Karpas-422 (cell line): ENCODE measurements around the gene CTNNBIP1. TPM values are rescaled to one million over a fixed set of nuclear protein-coding genes. Genes with fewer than 3 reads are reported as not detected.

ENCODE experiments used
- DNase-seq: peaks from one replicate; pipeline ENCODE4 v3.0.0-alpha.2; 2015
- H2AFZ ChIP-seq: fragments of 200-600 bp; sonication (generic); 2 replicates; pipeline ENCODE4 v1.6.1; 2014; ENCODE audit warnings: antibody characterized with exemption, low read length, mixed read lengths
- H3K27ac ChIP-seq: fragments of 200-600 bp; sonication (generic); 2 replicates; pipeline ENCODE4 v1.5.1; 2014; ENCODE audit warnings: mild to moderate bottlenecking, low read length, moderate library complexity
- H3K27me3 ChIP-seq: fragments of 200-600 bp; sonication (generic); 2 replicates; pipeline ENCODE4 v1.6.1; 2014; ENCODE audit warnings: low read length, mixed read lengths
- H3K36me3 ChIP-seq: fragments of 200-600 bp; sonication (generic); 2 replicates; pipeline ENCODE4 v1.6.1; 2014; ENCODE audit warnings: low read length, mixed read lengths; ENCODE audit not compliant: insufficient read depth
- H3K4me1 ChIP-seq: fragments of 200-600 bp; sonication (generic); 2 replicates; pipeline ENCODE4 v1.6.1; 2014; ENCODE audit warnings: mild to moderate bottlenecking, low read length, mixed read lengths
- H3K4me2 ChIP-seq: fragments of 200-600 bp; sonication (generic); 2 replicates; pipeline ENCODE4 v1.6.1; 2014; ENCODE audit warnings: low read length, low read depth, mild to moderate bottlenecking; ENCODE audit not compliant: poor library complexity, severe bottlenecking
- H3K4me3 ChIP-seq: fragments of 200-600 bp; sonication (generic); 2 replicates; pipeline ENCODE4 v1.5.1; 2014; ENCODE audit warnings: mild to moderate bottlenecking, antibody characterized with exemption, low read length, mixed read lengths
- H3K79me2 ChIP-seq: fragments of 200-600 bp; sonication (generic); 2 replicates; pipeline ENCODE4 v1.6.1; 2014; ENCODE audit warnings: mild to moderate bottlenecking, low read length, mixed read lengths
- H3K9ac ChIP-seq: fragments of 200-600 bp; sonication (generic); 2 replicates; pipeline ENCODE4 v1.6.0; 2014; ENCODE audit warnings: low read length
- H3K9me2 ChIP-seq: fragments of 200-600 bp; sonication (generic), shearing (Covaris generic); replicated peaks from 2 replicates; pipeline ENCODE4 v1.6.0; 2014; ENCODE audit warnings: mild to moderate bottlenecking, low read length, moderate library complexity; ENCODE audit not compliant: insufficient read depth
- H3K9me3 ChIP-seq: fragments of 300-700, 200-600 bp; sonication (generic); 2 replicates; pipeline ENCODE4 v1.6.1; 2014; ENCODE audit warnings: low read length, mixed read lengths
- H4K20me1 ChIP-seq: fragments of 200-600 bp; sonication (generic); 2 replicates; pipeline ENCODE4 v1.6.1; 2014; ENCODE audit warnings: mild to moderate bottlenecking, antibody characterized with exemption, low read length, low read depth; ENCODE audit not compliant: insufficient read depth
- total RNA-seq: library from RNA; depleted of rRNA; stranded (reverse); fragments of >200 nt; shearing (Covaris generic); gene quantifications from 2 replicates; pipeline ENCODE4 v1.2.3, GENCODE V29; 2014; ENCODE audit warnings: low replicate concordance

The CTNNBIP1 gene
- total RNA-seq, 1 experiment from 2014 or later, result 4.2 TPM

- Histone ChIP-seq H3K4me2 (peak overlapping the region; percentile 76), H3K9me2 (no peaks in the 10 kb centered on the region), H2AFZ (peak overlapping the region; percentile 81), H3K27me3 (no peaks in the 10 kb centered on the region), H3K9ac (peak overlapping the region; percentile 77), H3K79me2 (no peaks in the 10 kb centered on the region), H3K36me3 (no peaks in the 10 kb centered on the region), H3K9me3 (no peaks in the 10 kb centered on the region), H3K27ac (no peak overlapping the region), H4K20me1 (no peaks in the 10 kb centered on the region), H3K4me1 (peaks cover 19% of the 10 kb centered on the region), H3K4me3 (peak overlapping the region; percentile 88)
- DNase-seq, result peak; percentile 52
Observed at GRCh38 chr1:9909234-9910046, 629 bp downstream of the CTNNBIP1 start.

- H3K4me1 ChIP-seq, result peaks cover 19% of the 10 kb centered on the region
- no peak overlapping the region for H2AFZ ChIP-seq
- peak overlapping the region; percentile 88 for H3K4me3 ChIP-seq
- H3K9me2 ChIP-seq, result no peaks in the 10 kb centered on the region
- no peaks in the 10 kb centered on the region for H3K27me3 ChIP-seq
- H4K20me1 ChIP-seq, result no peaks in the 10 kb centered on the region
- H3K4me2 ChIP-seq, result peak overlapping the region; percentile 76
- H3K36me3 ChIP-seq, result no peaks in the 10 kb centered on the region
- DNase-seq, result peak; percentile 39
- no peaks in the 10 kb centered on the region for H3K79me2 ChIP-seq
- H3K9me3 ChIP-seq, result no peaks in the 10 kb centered on the region
- H3K9ac ChIP-seq, result peak overlapping the region; percentile 77
- no peak overlapping the region for H3K27ac ChIP-seq
Observed at GRCh38 chr1:9908871-9909233, 1.2 kb downstream of the CTNNBIP1 start.

GRCh38 chr1:9907441-9907840, 2.6 kb downstream of the CTNNBIP1 start:
- no peaks in the 10 kb centered on the region for H3K9me3 ChIP-seq
- H3K9ac ChIP-seq, result no peak overlapping the region
- H3K4me2 ChIP-seq, result no peak overlapping the region
- H3K9me2 ChIP-seq, result no peaks in the 10 kb centered on the region
- peak; percentile 29 for DNase-seq
- no peak overlapping the region for H3K27ac ChIP-seq
- H3K4me3 ChIP-seq, result no peak overlapping the region
- no peaks in the 10 kb centered on the region for H4K20me1 ChIP-seq
- H3K36me3 ChIP-seq, result no peaks in the 10 kb centered on the region
- peaks cover 19% of the 10 kb centered on the region for H3K4me1 ChIP-seq
- no peak overlapping the region for H2AFZ ChIP-seq
- H3K27me3 ChIP-seq, result no peaks in the 10 kb centered on the region
- H3K79me2 ChIP-seq, result no peaks in the 10 kb centered on the region

- peak; percentile 27 for DNase-seq
- H3K4me3 ChIP-seq, result no peak overlapping the region
- no peaks in the 10 kb centered on the region for H3K27me3 ChIP-seq
- no peak overlapping the region for H3K4me2 ChIP-seq
- H3K9me3 ChIP-seq, result no peaks in the 10 kb centered on the region
- H3K27ac ChIP-seq, result no peak overlapping the region
- no peaks in the 10 kb centered on the region for H4K20me1 ChIP-seq
- H2AFZ ChIP-seq, result no peak overlapping the region
- H3K9ac ChIP-seq, result no peak overlapping the region
- no peaks in the 10 kb centered on the region for H3K36me3 ChIP-seq
- H3K79me2 ChIP-seq, result no peaks in the 10 kb centered on the region
- no peaks in the 10 kb centered on the region for H3K9me2 ChIP-seq
- H3K4me1 ChIP-seq, result peaks cover 18% of the 10 kb centered on the region
Observed at GRCh38 chr1:9906466-9906865, 3.6 kb downstream of the CTNNBIP1 start.

- H3K9me3 ChIP-seq, result no peaks in the 10 kb centered on the region
- no peaks in the 10 kb centered on the region for H4K20me1 ChIP-seq
- H3K79me2 ChIP-seq, result no peaks in the 10 kb centered on the region
- peaks cover 15% of the 10 kb centered on the region for H3K4me1 ChIP-seq
- H3K9ac ChIP-seq, result no peak overlapping the region
- no peak overlapping the region for H2AFZ ChIP-seq
- H3K36me3 ChIP-seq, result no peaks in the 10 kb centered on the region
- no peak overlapping the region for H3K4me3 ChIP-seq
- no peaks in the 10 kb centered on the region for H3K27me3 ChIP-seq
- H3K27ac ChIP-seq, result no peak overlapping the region
- DNase-seq, result peak; percentile 14
- no peaks in the 10 kb centered on the region for H3K9me2 ChIP-seq
- no peak overlapping the region for H3K4me2 ChIP-seq
Observed at GRCh38 chr1:9905010-9905409, 5.1 kb downstream of the CTNNBIP1 start.

GRCh38 chr1:9904596-9904995, 5.5 kb downstream of the CTNNBIP1 start:
- no peaks in the 10 kb centered on the region for H3K79me2 ChIP-seq
- no peaks in the 10 kb centered on the region for H3K27me3 ChIP-seq
- no peaks in the 10 kb centered on the region for H3K36me3 ChIP-seq
- no peak overlapping the region for H2AFZ ChIP-seq
- DNase-seq, result peak; percentile 14
- no peak overlapping the region for H3K4me2 ChIP-seq
- H3K9me2 ChIP-seq, result no peaks in the 10 kb centered on the region
- H3K4me1 ChIP-seq, result peaks cover 14% of the 10 kb centered on the region
- no peak overlapping the region for H3K27ac ChIP-seq
- H3K9me3 ChIP-seq, result no peaks in the 10 kb centered on the region
- H3K4me3 ChIP-seq, result no peak overlapping the region
- H4K20me1 ChIP-seq, result no peaks in the 10 kb centered on the region
- H3K9ac ChIP-seq, result no peak overlapping the region

- Histone ChIP-seq H3K9ac (no peak overlapping the region), H3K9me2 (no peaks in the 10 kb centered on the region), H3K4me2 (no peak overlapping the region), H3K79me2 (no peaks in the 10 kb centered on the region), H3K4me1 (peaks cover 8% of the 10 kb centered on the region), H3K9me3 (no peaks in the 10 kb centered on the region), H4K20me1 (no peaks in the 10 kb centered on the region), H3K36me3 (no peaks in the 10 kb centered on the region), H3K4me3 (no peak overlapping the region), H3K27me3 (no peaks in the 10 kb centered on the region), H3K27ac (no peak overlapping the region), H2AFZ (no peak overlapping the region)
- DNase-seq, result peak; percentile 31
Observed at GRCh38 chr1:9903801-9904527, 6.1 kb downstream of the CTNNBIP1 start.

GRCh38 chr1:9902060-9902452, 8.0 kb downstream of the CTNNBIP1 start:
- Histone ChIP-seq H3K79me2 (no peaks in the 10 kb centered on the region), H3K4me1 (peaks cover 4% of the 10 kb centered on the region; the same call in 1 of the 2 replicates), H3K4me3 (no peak overlapping the region), H3K9ac (no peak overlapping the region), H2AFZ (no peak overlapping the region), H3K9me3 (no peaks in the 10 kb centered on the region), H3K4me2 (no peak overlapping the region), H3K9me2 (no peaks in the 10 kb centered on the region), H3K27me3 (no peaks in the 10 kb centered on the region), H3K27ac (no peak overlapping the region), H3K36me3 (no peaks in the 10 kb centered on the region), H4K20me1 (no peaks in the 10 kb centered on the region)
- DNase-seq, result no peak
